NOMO-1 treated with DMSO at 0.1 percent for 48 hours (cell line): ENCODE data around the gene CYBB.
"Not testable (repeated sequence)": the region's sequence is repeated elsewhere in the genome, so short reads cannot be mapped to it uniquely, and the experiment has no call there.

Experiments used
- DNase-seq: peaks from one replicate; lab custom pipeline; 2025; ENCODE audit not compliant: unreplicated experiment; lab: John Stamatoyannopoulos, UW

The CYBB gene

DNA sequence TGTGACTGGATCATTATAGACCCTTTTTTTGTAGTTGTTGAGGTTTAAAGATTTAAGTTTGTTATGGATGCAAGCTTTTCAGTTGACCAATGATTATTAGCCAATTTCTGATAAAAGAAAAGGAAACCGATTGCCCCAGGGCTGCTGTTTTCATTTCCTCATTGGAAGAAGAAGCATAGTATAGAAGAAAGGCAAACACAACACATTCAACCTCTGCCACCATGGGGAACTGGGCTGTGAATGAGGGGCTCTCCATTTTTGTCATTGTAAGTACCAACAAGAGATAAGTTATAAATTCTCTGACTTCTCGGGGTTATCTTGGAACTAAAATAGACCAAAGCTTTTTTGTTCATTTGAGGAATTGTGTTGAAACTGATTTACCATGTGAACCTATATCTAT, at the start of gene CYBB:
Gene CYBB, plus strand, starts transcription at position 203 of the 400 bp plus-strand sequence. Its CDS starts 19 bp downstream, at position 222.
- DNase-seq, result peak; percentile 64

DNA sequence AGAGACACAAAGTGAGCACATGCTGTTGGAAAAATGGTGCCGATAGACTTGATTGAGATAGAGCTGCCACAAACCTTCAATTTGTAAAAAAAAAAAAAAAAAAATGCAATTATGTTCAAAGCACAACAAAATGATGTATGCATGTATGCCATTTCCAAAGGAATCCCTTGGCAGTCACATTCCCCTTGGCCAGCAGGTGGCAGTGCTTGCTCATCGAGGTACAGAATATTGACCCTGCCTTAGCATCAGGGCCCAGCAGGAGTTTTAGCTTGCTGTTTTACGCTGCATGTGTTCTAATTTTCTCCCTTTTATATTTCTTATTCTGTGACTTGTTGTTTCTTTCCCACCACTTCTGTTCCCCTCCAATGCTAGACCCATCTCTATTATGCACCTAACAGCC, 34.5 kb upstream of the CYBB start:
- peak; percentile 83 for DNase-seq

DNA sequence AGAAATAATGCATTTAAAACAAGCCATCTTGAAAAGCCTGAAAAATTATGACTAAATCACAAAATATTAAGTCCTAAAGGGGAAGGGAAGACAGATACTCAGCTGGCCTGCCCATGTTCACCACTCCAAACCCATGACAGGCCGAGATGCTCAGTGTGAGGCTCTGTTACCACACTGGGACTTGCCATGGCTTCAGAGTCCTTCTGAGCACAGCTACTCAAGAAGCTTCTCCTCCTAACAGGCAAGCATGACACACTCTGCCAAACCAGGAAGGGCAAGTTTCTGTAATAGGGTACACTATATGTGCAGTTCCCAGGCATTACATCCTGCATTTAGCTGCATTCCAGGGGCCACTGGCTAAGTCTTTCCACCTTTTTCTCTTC, 34.0 kb upstream of the CYBB start:
- DNase-seq, result no peak

DNA sequence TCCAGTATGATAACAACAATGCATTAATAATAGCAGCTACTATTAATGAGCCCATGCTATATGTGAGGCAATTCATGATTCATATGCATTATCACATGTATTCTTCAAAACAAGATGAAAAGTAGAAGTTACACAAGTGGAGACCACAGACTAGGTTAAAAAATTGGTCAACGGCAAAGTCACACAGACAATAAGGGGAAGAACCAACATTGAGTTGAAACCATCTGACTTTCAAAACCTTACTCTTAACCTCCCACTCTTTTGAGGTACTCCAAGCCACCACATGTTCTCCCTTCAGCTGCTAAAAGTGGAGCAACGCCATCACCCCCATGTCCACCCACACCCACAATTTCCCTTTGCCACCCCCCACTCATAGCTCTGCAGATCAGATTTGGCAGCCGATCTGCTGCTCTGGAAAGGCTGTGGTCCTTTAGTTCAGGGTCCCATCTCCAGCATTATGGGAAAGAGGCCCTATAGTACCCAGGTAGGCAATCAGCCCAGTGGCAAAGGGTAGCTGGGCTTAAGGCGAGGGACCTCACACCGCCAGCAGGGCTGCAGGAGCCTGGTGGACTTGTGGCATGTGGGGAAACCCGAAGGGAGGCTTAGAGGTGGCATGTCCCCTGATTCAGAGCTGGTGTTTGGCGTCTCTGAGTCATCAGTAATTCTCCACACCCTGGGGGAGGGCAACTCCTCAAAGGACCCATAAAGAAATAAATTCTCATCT, 33.5 kb upstream of the CYBB start:
- DNase-seq, result peak; percentile 98

DNA sequence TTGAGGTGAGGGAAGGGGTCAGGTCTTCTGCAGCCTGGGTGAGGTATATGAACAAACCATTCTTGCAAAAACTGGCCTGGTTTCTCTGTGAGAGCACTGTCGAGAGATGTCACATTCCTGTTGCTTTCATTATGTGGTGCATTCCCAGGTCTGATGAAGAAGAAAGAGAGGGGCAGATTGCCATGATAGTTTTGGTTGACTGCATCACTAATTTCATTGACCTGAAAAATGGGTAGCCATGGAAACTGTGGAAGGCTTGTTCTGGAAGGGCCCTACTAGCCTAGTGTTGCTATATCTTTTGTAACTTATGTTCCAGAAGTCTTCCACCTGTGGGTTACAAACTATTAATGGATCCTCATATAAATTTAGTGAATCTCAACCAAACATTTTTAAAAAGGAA, 32.9 kb upstream of the CYBB start:
- DNase-seq, result no peak

DNA sequence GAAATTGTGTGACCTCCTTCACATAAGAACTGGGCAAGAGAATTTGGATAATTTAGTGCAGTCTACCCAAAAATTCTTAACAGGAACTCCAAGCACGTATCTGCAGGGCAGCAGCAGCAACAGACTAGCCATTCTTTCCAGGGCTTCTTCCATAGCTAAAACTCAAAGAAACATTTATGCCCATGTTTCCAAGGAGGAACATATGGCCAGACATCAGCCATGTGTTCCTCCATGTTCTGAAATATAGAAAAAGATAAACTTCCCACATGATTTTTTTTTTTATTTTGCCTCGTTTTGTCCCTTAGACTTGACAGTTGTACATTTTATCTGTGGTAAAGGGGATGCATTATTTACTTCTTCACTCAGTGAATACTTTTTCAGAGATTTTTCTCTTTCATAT, 27.6 kb upstream of the CYBB start:
- no peak for DNase-seq

DNA sequence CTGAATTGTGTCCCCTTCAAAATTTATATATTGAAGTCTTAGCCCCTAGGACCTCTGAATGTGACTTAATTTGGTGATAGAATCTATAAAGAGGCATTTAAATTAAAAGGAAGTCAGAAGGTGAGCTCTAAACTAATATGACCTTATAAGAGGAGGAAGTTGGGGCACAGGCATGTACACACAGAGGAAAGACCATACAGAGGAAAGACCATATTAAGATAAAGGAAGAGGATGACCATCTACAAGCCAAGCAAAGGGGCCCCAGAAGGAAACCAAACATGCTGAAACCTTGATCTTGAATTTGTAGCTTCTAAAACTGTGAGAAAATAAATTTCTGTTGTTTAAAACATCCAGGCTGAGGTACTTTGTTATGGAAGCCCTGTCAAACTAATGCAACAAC, 26.9 kb upstream of the CYBB start:
- peak; percentile 88 for DNase-seq

DNA sequence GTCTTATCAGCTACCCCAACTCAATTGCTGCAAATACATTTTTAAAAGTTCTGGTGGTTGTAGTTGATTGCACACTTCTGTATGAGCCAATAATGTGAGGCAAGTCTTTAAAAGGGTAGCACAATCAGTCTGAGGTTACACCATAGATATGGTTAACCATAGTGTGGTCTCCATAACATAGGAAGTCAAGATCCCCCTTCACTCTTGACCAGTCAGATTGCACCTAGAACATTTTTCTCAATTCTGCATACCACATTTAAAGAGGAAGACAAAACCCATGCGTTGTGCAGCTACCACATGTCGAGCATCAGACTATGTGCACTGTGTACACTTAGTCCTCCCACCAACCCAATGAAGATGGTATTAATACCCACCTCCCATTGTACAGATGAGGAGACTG, 26.5 kb upstream of the CYBB start:
- peak; percentile 99 for DNase-seq

DNA sequence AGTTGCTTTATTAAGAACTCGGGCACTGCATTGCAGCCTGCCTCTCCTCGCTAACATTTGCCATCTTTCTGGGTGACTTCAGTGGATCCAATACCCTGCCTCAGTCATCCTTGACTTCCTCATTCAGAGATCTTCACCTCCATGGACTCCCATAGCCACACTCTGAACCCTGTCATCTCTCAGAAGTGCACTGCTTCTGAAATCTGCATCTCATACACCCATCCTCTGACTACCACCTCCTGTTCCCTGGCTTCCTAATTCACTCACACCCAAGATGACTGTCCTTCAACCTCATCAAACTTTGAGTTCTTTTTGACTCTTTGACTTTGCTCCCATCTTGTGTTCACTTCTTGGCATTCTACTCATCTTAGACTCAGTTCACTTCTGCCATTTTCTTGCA, 25.3 kb upstream of the CYBB start:
- no peak for DNase-seq

DNA sequence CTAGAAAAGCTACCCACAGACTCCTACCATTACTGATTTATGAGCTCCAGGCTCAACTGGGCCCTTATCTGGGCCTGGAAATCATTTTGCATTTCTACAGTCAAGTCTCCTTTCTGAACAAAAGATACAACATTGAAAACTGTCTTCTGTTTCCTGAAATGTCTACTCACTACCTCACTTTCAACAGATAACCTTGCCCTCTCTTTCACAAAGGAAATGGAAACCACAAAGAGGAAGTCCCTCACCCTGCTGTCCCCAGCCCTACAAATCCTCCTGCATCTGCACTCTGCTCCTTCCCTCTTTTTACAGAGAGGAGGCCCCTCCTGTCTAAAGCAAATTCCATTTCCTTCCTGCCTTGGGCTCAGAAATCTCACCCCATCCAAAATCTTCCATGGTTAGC, 24.8 kb upstream of the CYBB start:
- DNase-seq, result peak; percentile 98

DNA sequence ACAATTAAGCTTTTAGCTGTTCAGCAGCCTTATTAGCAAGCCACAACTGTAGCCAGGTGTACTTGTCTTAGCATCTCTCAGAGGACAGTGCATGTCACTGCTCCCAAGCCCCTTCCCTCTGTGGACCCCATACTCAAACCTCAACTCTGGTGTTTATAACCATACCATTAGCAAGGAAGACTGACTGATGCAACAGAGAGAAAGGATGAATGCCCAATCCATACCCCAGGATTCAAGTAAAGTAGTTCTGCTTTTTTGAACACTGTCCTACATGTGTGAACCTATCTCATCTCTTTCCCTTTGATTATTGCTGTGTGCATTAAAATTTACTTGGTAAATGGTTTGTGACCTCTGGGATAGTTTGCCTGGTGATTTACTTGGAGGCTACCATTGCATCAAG, 22.8 kb upstream of the CYBB start:
- DNase-seq, result no peak

DNA sequence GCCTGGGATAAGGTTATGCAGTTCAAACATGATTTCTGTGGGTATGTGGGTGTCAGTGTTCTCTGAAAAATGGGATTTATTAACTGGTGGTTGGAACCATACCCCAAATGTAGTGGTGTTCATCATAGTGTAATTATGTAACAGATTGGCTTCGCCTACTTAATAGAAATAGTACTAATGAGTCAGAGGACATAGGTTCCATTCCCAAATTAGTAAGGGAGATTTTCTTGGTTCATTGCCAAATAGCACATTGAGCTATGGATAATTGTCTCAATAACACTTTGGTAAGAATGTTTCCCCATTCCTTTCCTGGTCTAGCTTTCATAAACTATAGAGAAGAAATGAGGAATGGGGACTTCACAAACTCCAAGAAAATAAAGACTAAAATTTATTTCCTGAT, 20.5 kb upstream of the CYBB start:
- no peak for DNase-seq

DNA sequence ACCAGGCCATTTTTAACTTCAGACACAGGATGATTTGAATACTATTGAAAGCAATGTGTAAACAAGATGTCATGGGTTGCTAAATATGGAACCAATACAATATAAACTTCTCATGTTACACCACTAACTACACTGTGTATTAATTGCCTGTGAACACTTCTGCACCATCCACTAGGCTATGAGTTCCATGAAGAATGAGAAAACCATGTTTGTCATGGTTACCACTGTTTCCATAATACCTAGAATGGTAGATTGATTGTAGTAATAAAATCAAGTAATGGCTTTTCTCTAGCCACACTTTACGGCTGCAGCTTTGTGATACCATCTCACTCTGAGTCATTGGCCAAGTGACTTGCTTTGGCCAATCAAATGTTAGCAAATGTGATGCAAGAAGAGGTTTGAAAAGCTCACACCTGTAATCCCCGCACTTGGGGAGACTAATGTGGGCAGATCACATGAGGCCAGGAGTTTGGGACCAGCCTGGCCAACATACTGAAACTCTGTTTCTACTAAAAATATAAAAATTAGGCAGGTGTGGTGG, 19.9 kb upstream of the CYBB start:
- no peak for DNase-seq

DNA sequence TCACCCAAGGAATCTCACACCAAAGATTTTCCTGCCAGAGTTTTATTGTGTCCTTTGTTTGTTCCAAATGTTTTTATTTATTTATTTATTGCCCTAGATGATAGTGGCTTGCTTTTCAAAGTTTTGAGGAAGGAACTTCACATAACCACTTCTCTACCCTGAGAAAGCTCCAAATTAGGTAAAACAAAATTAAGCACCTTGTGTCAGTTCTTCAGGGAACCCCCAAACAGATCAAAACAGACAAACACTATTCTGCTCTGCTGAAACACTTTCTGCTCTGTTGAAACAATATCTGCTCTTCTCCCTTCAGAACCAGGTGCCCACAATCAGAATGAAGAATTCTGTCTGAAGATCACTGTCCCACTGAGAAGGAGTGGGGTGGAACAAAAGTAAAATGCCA, 16.5 kb upstream of the CYBB start:
- no peak for DNase-seq

DNA sequence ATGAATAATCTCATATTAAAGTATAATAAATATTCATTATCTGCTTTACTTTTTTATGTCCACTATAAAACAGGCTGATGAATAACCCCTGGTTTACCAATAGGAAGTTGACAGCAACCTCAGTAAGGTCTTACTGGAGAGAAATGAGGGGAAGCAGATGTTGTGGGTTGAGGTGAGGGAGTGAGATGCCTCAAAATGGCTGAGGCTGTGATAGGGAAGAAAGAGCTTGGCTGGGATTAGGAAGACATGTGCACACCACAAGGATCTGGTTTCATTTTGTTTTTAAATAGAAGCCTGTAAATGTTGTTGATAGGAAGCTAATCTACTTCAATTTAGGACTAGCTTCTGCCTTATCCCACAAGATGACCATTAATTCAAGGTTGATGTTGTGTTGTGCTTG, 14.4 kb upstream of the CYBB start:
- peak; percentile 87 for DNase-seq

DNA sequence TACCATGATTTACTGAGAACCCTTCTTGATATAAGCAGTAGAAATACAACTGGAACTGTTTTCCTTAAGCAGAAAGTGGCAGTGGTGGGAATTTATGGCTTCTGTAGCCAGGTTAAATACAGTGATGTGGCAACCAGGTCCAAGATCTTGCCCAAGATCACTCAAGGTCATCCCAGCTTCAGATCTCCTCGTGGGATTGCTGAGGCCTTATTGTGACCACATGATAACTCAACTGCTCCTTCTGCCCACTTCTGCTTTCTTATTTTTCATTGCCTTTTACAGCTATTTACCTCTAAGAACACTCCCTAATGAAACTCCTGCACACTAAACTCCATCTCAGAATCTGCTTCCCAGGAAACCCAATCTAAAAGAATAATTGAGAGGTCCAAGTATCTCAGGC, 12.4 kb upstream of the CYBB start:
- peak; percentile 79 for DNase-seq

DNA sequence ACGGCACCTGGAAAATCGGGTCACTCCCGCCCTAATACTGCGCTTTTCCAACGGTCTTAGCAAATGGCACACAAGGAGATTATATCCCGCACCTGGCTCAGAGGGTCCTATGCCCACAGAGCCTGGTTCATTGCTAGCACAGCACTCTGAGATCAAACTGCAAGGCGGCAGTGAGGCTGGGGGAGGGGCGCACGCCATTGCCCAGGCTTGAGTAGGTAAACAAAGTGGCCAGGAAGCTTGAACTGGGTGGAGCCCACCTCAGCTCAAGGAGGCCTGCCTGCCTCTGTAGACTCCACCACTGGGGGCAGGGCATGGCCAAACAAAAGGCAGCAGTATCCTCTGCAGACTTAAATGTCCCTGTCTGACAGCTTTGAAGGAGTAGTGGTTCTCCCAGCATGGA, 11.0 kb upstream of the CYBB start:
- not testable (repeated sequence) for DNase-seq

DNA sequence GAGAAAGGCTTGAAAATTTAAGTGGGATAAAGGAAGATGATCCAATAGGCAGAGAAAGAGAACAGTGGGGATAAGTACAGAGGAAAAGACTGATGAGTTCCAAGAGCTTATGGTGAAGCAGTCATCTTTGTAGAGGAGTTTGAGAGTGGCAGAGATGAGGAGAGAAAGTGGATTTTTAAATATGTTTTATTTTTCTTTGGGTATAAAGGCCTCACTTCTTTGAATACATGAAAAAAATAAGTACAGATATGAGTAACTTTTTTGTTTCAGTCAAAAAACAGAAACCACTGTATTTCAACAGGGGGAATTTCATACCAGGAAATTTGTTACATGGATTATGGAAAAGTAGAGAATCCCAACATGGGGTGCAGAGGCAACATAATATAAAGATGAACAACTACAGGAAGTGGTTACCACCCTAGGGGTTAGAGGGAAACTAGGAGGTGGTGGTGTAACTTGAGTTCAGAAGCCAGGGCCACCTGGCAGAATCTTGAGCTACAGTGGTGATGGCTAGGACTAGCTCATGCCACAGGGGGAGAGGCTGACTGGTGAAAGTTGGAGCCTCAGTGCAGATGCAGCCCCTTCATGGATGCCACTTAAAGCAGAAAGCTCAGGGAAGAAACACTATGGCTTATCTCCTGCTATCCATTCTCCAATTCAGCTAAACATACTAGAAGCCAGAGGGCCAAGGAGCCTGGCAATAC, 3.4 kb upstream of the CYBB start:
- no peak for DNase-seq

DNA sequence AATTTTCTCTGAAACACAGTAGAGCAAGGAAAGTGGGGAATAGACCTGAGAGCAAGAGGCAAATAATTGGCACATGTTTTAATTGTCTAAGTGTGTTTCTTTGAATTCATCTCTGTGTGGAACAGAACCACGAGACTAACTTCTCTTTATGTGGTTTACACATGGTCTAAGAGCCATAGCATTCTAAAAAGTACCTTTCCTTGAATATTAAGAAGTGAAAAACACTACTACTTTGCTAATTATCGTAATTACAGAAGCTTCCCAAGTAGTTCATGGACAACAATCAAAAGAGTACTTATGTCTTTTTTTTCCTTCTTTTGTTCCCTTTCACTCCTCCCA, 2.9 kb upstream of the CYBB start:
- DNase-seq, result peak; percentile 29

DNA sequence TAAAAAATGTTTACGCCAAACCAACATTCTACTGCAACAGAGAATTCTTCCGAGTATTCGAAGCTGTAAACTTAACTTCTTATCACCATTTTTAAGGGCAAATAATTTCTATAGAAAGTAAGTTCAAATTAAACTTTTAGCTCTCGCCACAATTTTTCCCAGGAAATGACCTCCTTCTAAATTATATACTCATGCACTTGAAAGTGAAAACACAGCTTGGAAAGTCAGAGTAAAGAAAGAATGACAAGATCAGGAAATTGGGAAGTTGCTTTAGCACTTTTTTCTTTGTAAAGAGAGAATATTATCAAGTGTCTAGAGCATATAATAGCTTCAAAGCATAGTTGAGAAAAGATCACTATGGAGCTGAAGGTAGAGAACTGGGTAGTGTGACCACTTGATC, 1.2 kb downstream of the CYBB start:
- no peak for DNase-seq

DNA sequence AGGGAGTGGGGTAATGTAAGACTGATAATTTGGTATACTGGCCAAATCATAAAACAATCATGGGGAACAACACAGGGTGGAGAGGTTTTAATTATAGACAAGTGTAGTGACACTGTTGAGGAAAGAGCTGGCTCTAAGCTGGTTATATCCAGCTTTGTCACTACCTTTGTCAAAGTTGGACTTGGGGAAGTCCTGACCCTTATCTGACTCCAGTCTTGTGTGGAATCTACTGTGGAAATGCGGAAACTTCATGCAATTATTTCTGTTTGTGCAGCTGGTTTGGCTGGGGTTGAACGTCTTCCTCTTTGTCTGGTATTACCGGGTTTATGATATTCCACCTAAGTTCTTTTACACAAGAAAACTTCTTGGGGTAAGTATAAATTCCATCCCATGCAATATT, 2.0 kb downstream of the CYBB start:
- DNase-seq, result peak; percentile 13

DNA sequence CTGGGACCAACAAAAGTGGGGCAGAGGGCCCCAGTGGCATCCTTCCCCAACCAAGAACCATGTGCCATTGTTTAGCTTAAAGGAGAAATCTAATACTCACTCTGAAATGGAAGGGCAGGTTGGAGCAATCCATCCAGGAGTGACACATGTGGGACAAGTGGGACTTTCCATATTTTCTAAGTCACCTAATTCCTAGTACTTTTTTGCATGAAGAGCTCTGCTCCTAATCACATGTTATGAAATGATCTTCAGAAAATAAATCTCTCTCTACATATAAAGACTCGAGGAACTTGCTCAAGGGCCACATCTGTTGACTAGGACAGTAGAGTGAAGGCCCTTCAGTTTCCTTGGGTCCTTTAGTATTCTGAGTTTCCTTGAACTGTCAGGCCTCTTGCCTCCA, 2.5 kb downstream of the CYBB start:
- DNase-seq, result no peak

DNA sequence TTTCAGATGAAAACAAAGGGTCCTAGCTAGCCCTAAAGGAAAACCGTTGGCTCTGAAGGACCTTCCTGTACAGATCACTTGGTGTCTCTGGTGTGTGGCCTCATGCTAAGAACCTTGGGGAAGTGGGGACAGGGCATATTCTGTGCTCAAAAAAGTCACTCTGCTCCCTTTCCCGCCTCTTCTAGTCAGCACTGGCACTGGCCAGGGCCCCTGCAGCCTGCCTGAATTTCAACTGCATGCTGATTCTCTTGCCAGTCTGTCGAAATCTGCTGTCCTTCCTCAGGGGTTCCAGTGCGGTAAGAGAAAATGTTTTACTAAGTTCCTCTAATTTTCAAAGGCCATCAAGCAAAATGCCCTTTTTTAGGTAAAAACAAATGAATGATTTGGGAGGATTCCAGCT, 3.4 kb downstream of the CYBB start:
- DNase-seq, result peak; percentile 87
